GM18505 (cell line): Measurements from ENCODE around the gene TSHR.
"Not testable (repeated sequence)": the region's sequence is repeated elsewhere in the genome, so short reads cannot be mapped to it uniquely, and the experiment has no call there.

Experiments used
- ATAC-seq: cut with Tn5 transposase; IDR thresholded peaks from one replicate; pipeline ENCODE4 v1.9.1; 2021; ENCODE audit not compliant: unreplicated experiment
- POLR2A ChIP-seq: IDR thresholded peaks from 4 replicates; pipeline ENCODE4 v1.6.1; 2011; ENCODE audit warnings: borderline replicate concordance; ENCODE audit not compliant: insufficient read depth, insufficient read length; ENCODE audit errors: extremely low read depth

TSHR gene

DNA sequence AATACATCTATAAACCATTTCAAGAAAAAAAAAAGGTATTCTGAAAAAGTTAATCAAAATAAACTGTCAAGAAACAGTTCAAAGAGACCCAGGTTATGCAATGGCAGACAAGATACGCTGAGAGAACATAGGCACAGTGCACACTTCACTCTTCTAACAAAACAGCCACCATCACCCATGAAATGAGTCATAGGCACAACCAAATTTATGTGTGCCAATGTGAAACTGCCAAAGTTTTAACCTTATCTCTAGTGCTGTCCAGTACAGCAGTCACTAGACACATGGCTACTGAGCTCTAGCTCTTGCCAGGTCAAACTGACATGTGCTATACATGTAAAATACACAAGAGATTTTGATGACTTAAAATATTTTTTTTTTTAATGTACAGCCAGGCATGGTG lies 15.3 kb upstream of the TSHR start:
- no peak for ATAC-seq
- TF ChIP-seq POLR2A, result no peak

GRCh38 chr14:80941241-80942185 lies 13.9 kb upstream of the TSHR start, which contains the start of gene CEP128:
TSS of gene CEP128 (minus strand) at chr14:80941738.
- ATAC-seq, result peak; percentile 99
- TF ChIP-seq POLR2A, result peak; percentile 56

GRCh38 chr14:80942191-80942600 lies 13.2 kb upstream of the TSHR start:
- peak; percentile 5 for ATAC-seq
- no peak for TF ChIP-seq POLR2A

DNA sequence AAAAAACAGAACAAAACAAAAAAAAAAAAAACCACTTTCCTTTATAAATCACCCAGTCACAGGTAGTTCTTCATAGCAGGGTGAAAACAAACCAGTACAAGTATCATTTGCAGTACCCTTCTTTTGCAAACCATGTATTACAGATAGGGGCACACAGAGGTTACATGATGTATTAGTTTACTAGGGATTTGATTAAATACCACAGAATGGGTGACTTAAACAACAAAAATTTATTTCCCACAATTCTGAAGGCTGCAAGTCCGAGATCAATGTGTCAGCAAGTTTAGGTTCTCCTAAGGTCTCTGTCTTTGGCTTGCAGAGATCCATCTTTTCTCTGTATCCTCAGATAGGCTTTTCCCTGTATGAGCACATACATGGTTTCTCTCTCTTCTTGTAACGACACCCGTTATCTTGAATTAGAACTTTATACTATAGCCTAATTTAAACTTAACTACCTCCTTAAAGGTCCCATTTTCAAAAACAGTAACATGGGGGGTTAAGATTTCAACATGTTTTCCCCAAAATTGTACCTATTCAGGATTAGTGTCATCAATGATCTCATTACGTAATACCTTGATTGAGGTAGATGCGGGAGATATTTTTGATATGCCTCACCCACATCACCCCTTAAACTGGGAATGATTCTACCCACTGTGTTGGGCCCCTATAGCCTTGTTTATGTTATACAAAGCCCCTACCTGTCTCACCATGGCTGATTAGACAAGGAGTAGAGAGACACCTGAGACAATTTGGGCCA lies 10.4 kb upstream of the TSHR start:
- no peak for TF ChIP-seq POLR2A
- ATAC-seq, result no peak

- no peak for TF ChIP-seq POLR2A
- ATAC-seq, result no peak
Observed at GRCh38 chr14:80946187-80946586, 9.2 kb upstream of the TSHR start.

- TF ChIP-seq POLR2A, result no peak
- no peak for ATAC-seq
Observed at GRCh38 chr14:80946797-80947196, 8.6 kb upstream of the TSHR start.

- no peak for ATAC-seq
Observed at GRCh38 chr14:80948291-80948690, 7.1 kb upstream of the TSHR start.

DNA sequence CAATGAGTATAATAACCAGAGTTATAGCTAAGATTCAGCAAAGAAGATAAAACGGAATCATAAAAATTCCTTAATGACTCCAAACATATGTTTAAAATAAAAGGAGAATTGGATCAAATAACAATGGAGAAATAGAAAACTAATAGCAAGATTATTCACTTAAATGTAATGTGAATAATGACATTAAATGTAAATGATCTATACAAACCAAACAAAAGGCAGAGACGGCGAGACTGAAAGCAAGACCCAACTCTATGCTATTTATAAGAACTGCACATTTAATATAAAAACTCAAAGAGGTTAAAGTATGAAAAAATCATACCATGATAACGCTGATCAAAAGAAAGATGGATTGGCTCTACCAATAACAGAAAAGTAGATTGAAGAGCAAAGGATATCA lies 3.9 kb upstream of the TSHR start:
- no peak for ATAC-seq
- TF ChIP-seq POLR2A, result no peak

More at GRCh38 chr14:80948291-80948690, 7.1 kb upstream of the TSHR start:
- TF ChIP-seq POLR2A, result no peak

DNA sequence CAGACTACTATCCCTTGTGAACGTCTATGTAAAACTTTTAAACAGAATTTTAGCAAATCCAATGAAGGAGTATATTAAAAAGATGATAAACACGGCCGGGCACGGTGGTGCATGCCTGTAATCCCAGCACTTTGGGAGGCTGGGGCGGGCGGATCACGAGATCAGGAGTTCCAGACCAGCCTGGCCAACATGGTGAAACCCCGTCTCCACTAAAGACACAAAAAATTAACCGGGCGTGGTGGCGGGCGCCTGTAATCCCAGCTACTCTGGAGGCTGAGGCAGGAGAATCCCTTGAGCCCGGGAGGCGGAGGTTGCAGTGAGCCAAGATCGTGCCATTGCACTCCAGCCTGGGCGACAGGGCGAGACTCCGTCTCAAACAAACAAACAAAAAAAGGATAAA lies 2.2 kb upstream of the TSHR start:
- ATAC-seq, result not testable (repeated sequence)

DNA sequence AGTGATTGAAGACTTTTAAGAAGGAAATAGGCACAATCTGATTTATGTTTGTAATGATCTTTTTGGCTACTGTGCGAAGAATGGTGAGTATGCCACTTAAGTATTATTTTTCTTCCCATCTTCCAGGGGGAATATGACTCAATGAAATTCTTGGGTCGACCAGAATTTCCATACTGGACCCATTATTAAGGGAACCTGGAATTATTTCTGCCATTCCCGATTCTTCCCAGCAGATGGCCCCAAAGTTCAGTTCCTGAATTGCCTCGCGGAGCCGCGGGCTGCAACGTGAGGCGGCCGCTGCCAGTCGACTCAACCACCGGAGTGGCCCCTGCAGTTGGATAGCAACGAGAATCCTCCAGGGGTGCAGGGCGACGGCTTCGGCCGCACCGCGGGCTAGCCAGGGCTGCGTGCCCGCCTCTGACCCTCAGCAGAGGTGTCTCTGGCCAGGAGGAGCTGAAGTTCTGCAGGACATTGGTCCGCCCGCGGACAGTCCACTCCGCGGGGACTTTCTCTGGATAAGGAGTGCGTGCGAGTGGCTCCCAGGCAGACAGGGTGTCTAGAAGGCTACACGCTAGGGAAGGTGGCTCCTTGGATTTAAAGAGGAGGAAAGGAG lies 628 bp upstream of the TSHR start:
- ATAC-seq, result no peak

GRCh38 chr14:80956102-80956501 lies 681 bp downstream of the TSHR start:
- TF ChIP-seq POLR2A, result no peak
- ATAC-seq, result no peak

More for the DNA sequence above, 628 bp upstream of the TSHR start:
- TF ChIP-seq POLR2A, result no peak

GRCh38 chr14:80956922-80957321 lies 1.5 kb downstream of the TSHR start:
- no peak for TF ChIP-seq POLR2A
- no peak for ATAC-seq

- ATAC-seq, result no peak
- TF ChIP-seq POLR2A, result no peak
Observed at GRCh38 chr14:80957613-80958012, 2.2 kb downstream of the TSHR start.

DNA sequence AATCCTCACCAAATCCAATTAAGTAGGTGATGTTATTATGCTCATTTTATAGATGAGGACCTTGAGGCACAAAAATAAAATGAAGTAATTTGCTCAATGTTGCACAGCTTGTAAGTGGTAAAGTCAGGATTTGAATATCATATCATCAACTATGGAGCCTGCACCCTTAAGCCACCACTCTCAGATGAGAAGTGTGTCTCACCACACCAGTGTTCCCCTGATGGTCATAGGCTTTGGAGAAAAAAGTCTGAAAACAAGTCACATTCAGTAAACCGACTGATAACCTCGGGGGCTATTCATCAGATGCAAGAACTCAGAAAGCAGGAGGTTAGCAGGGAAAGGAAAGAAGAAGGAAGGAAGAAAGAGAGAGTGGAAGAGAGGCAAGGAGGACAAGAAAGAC lies 2.8 kb downstream of the TSHR start:
- TF ChIP-seq POLR2A, result no peak
- ATAC-seq, result no peak

GRCh38 chr14:80958939-80959338 lies 3.5 kb downstream of the TSHR start:
- no peak for TF ChIP-seq POLR2A
- no peak for ATAC-seq
